A673 (cell line): ENCODE data around the gene SNCAIP. TPM values are rescaled to one million over a fixed set of nuclear protein-coding genes. Genes with fewer than 3 reads are reported as not detected.

ENCODE experiments used
- BruUV-seq: library from RNA; stranded (reverse); fragments of 400-500 nt; replicated peaks from 2 replicates; lab custom pipeline; 2021; lab: Mats Ljungman, UMichigan
- CTCF ChIA-PET: fragments of 300-600 bp; sonication (Branson Sonifier 250); formaldehyde crosslinking; loops from one replicate; lab custom pipeline; 2022; ENCODE audit warnings: antibody characterized with exemption; lab: Charles Lee
- POLR2A ChIA-PET: fragments of 300-600 bp; sonication (Branson Sonifier 250); formaldehyde crosslinking; loops from one replicate; lab custom pipeline; 2022; ENCODE audit warnings: antibody characterized with exemption; ENCODE audit not compliant: low non-redundant PET; lab: Charles Lee
- DNase-seq: peaks from one replicate; pipeline ENCODE4 v3.0.0-alpha.2; 2015; ENCODE audit warnings: low spot score
- H3K27ac ChIP-seq: fragments of 200-600 bp; sonication (generic); 2 replicates; pipeline ENCODE4 v1.5.1; 2016; ENCODE audit warnings: mixed run types, low read depth, mild to moderate bottlenecking, mixed read lengths, antibody characterized with exemption, low read length; ENCODE audit not compliant: poor library complexity, severe bottlenecking
- H3K27me3 ChIP-seq: fragments of 200-600 bp; sonication (generic); replicated peaks from 2 replicates; pipeline ENCODE4 v1.6.1; 2017; ENCODE audit warnings: mixed run types, low read depth, mild to moderate bottlenecking, mixed read lengths, antibody characterized with exemption, low read length; ENCODE audit not compliant: insufficient read depth, poor library complexity
- H3K36me3 ChIP-seq: fragments of 200-600 bp; sonication (generic); 2 replicates; pipeline ENCODE4 v1.6.1; 2016; ENCODE audit warnings: mixed run types, mild to moderate bottlenecking, mixed read lengths, antibody characterized with exemption, low read length; ENCODE audit not compliant: insufficient read depth, poor library complexity, severe bottlenecking
- H3K4me1 ChIP-seq: fragments of 200-600 bp; sonication (generic); 2 replicates; pipeline ENCODE4 v1.6.1; 2017; ENCODE audit warnings: mixed run types, mild to moderate bottlenecking, mixed read lengths, antibody characterized with exemption, low read length; ENCODE audit not compliant: insufficient read depth, poor library complexity, severe bottlenecking
- H3K4me3 ChIP-seq: fragments of 200-600 bp; sonication (generic); 2 replicates; pipeline ENCODE4 v1.5.1; 2016; ENCODE audit warnings: low read depth, mixed run types, mild to moderate bottlenecking, mixed read lengths, low read length; ENCODE audit not compliant: poor library complexity, severe bottlenecking
- H3K9me3 ChIP-seq: fragments of 200-600 bp; sonication (generic); 2 replicates; pipeline ENCODE4 v1.6.1; 2016; ENCODE audit warnings: mixed run types, low read depth, mild to moderate bottlenecking, mixed read lengths, antibody characterized with exemption, low read length; ENCODE audit not compliant: poor library complexity, severe bottlenecking
- CTCF ChIP-seq: fragments of 300-800, 200-600 bp; sonication (generic); conservative IDR thresholded peaks from 2 replicates; pipeline ENCODE4 v1.5.1; 2017; ENCODE audit warnings: low read depth, mild to moderate bottlenecking, antibody characterized with exemption, low read length, moderate library complexity, mixed read lengths
- EZH2 ChIP-seq: fragments of 200-600 bp; sonication (generic); IDR thresholded peaks from 2 replicates; pipeline ENCODE4 v1.6.1; 2017; ENCODE audit warnings: borderline replicate concordance, low read depth, mild to moderate bottlenecking, mixed read lengths, antibody characterized with exemption, low read length; ENCODE audit not compliant: poor library complexity, severe bottlenecking
- intact Hi-C: fragments of 100-400 bp; cut with micrococcal nuclease; formaldehyde crosslinking; loops from one replicate; pipeline ENCODE4 v1.10.0; 2022; ENCODE audit not compliant: unreplicated experiment
- total RNA-seq: library from RNA; stranded (reverse); gene quantifications from 2 replicates; pipeline ENCODE4 v1.2.3, GENCODE V29; 2021

Gene SNCAIP
- total RNA-seq, 1 experiment from 2014 or later, result not detected

- Histone ChIP-seq H3K27ac (no peak overlapping the region), H3K36me3 (no peaks in the 10 kb centered on the region), H3K27me3 (no peaks in the 10 kb centered on the region), H3K9me3 (no peaks in the 10 kb centered on the region), H3K4me3 (no peak overlapping the region), H3K4me1 (no peaks in the 10 kb centered on the region)
- intact Hi-C loops, result no loop called here
- DNase-seq, result no peak
- ChIA-PET POLR2A (no interaction called here), CTCF (no interaction called here)
- no TSS peak for BruUV-seq
- TF ChIP-seq EZH2, result no peak
- TF ChIP-seq CTCF, result no peak
Observed at GRCh38 chr5:122473138-122473843, 161.3 kb downstream of the SNCAIP start.

- POLR2A ChIA-PET, result no interaction called here
- no TSS peak for BruUV-seq
- no peaks in the 10 kb centered on the region for H3K4me1 ChIP-seq
- H3K36me3 ChIP-seq, result no peaks in the 10 kb centered on the region
- no peak for DNase-seq
- H3K4me3 ChIP-seq, result no peak overlapping the region
- TF ChIP-seq EZH2 (no peak), CTCF (no peak)
- no peak overlapping the region for H3K27ac ChIP-seq
- no peaks in the 10 kb centered on the region for H3K9me3 ChIP-seq
- intact Hi-C loops, result no loop called here
- H3K27me3 ChIP-seq, result no peaks in the 10 kb centered on the region
- CTCF ChIA-PET, result no interaction called here
Observed at GRCh38 chr5:122473941-122474340, 161.9 kb downstream of the SNCAIP start.

- ChIA-PET CTCF (no interaction called here), POLR2A (no interaction called here)
- H3K27ac ChIP-seq, result no peak overlapping the region
- TF ChIP-seq CTCF (no peak), EZH2 (no peak)
- no peaks in the 10 kb centered on the region for H3K36me3 ChIP-seq
- BruUV-seq, result no TSS peak
- H3K9me3 ChIP-seq, result no peaks in the 10 kb centered on the region
- H3K4me1 ChIP-seq, result no peaks in the 10 kb centered on the region
- DNase-seq, result no peak
- H3K4me3 ChIP-seq, result no peak overlapping the region
- no peaks in the 10 kb centered on the region for H3K27me3 ChIP-seq
- intact Hi-C loops, result no loop called here
Observed at GRCh38 chr5:122478741-122479442, 166.9 kb downstream of the SNCAIP start.
